ENCODE measurements around the gene FOLR2. TPM values are rescaled to one million over a fixed set of nuclear protein-coding genes. Genes with fewer than 3 reads are reported as not detected.

FOLR2 gene
- total and polyA plus RNA-seq, 2 of the 8 experiments (the other 6 are each of a cell fraction or from before 2014, with no cell fraction given) = not detected

- TF ChIP-seq PHF8 (conservative IDR thresholded peaks at IDR 0.05; ENCODE audit: low read depth, low read length) (no peak), SP1 (IDR thresholded peaks at IDR 0.05; ENCODE audit: low read depth, low read length) (no peak)
These were observed 37.9 kb downstream of the FOLR2 start (continued) for GRCh38 chr11:72254299-72254993.

Measured in H1 (cell line).